Memory B cell (primary cell): Measurements from ENCODE around the gene KLB.

ENCODE experiments used
- ATAC-seq: fragments of 150-1000 bp; cut with Tn5 transposase; 2 replicates; pipeline ENCODE4 v1.10.0; 2021; ENCODE audit warnings: low read depth, mild to moderate bottlenecking, moderate library complexity
- DNase-seq, 2 donors: peaks; one replicate each; pipeline ENCODE4 v3.0.0; 2022; ENCODE audit warnings: low spot score in 2 of 2
- H3K27ac Mint-ChIP-seq: one replicate; pipeline ENCODE4 v1.8.0; 2022; ENCODE audit warnings: mild to moderate bottlenecking, moderate library complexity, mixed read lengths
- H3K27me3 Mint-ChIP-seq: one replicate; pipeline ENCODE4 v1.8.0; 2022; ENCODE audit warnings: mixed read lengths
- H3K36me3 Mint-ChIP-seq: one replicate; pipeline ENCODE4 v1.8.0; 2022; ENCODE audit warnings: mild to moderate bottlenecking, mixed read lengths
- H3K4me1 Mint-ChIP-seq: one replicate; pipeline ENCODE4 v1.8.0; 2022; ENCODE audit warnings: mixed read lengths
- H3K4me3 Mint-ChIP-seq: one replicate; pipeline ENCODE4 v1.8.0; 2022; ENCODE audit warnings: mild to moderate bottlenecking, moderate library complexity, mixed read lengths
- H3K9me3 Mint-ChIP-seq: one replicate; pipeline ENCODE4 v1.8.0; 2022; ENCODE audit warnings: mixed read lengths

KLB gene

DNA sequence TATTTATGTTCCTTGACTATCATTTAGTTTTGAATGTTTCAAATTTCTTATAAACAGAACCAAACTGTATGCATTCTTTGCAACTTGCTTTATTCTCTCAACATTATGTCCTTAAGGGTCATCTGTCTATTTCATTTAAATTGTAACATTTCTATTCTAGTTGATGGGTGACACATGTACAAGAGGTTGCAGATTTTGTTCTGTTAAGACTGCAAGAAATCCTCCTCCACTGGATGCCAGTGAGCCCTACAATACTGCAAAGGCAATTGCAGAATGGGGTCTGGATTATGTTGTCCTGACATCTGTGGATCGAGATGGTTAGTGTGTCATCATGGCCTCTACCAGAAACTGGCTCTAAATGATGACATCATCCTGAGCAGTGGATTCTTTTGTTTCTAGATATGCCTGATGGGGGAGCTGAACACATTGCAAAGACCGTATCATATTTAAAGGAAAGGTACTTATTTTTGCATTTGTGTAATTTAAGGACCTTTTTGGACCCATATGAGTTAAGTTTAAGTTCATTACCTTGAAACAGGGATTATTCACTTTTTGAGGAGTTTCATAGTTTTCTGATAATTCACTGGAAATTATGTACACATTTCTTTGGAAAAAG is 58.3 kb downstream of the KLB start:
- Mint-ChIP-seq H3K27me3 (no peaks in the 10 kb centered on the region), H3K4me3 (no peak overlapping the region), H3K4me1 (peaks cover 5% of the 10 kb centered on the region), H3K27ac (no peak overlapping the region), H3K36me3 (peaks cover 2% of the 10 kb centered on the region), H3K9me3 (no peaks in the 10 kb centered on the region)
- ATAC-seq (no peak), DNase-seq (no peak)

DNA sequence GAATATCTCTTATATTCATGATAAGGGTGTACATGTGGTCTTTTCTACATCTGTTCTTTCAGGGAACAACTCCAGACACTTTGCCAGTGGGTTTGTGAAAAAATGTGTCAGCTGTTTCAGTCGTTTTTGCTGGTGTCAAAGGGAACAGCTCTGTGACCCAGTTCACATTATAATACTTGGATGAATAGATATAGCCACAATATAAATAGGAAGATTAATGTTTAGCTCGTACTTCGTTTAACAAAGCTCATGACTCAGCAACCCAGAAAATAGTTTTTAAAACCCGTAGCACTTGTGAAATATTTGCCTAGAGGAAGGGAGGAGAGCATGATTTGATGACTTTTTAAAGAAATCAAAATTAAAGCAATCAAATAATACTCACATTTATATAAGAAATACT is 60.0 kb downstream of the KLB start:
- Mint-ChIP-seq H3K9me3 (no peaks in the 10 kb centered on the region), H3K4me1 (peaks cover 5% of the 10 kb centered on the region), H3K4me3 (no peak overlapping the region), H3K36me3 (peaks cover 2% of the 10 kb centered on the region), H3K27me3 (no peaks in the 10 kb centered on the region), H3K27ac (no peak overlapping the region)
- no peak for DNase-seq
- no peak for ATAC-seq

DNA sequence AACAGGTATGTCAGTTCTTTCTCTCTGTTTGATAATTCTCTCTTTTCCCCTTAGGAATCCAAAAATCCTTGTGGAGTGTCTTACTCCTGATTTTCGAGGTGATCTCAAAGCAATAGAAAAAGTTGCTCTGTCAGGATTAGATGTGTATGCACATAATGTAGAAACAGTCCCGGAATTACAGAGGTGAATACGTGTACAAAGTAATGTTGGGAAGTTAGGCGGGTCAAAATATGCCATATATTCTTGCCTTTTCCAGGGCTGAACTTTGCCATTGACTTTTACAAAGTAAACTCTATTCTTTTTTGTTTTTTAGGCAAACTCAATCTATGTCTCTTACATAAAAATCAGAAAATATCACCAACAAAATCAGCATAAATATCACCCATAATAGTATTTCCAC is 60.7 kb downstream of the KLB start:
- Mint-ChIP-seq H3K27me3 (no peaks in the 10 kb centered on the region), H3K4me1 (peaks cover 5% of the 10 kb centered on the region), H3K36me3 (peaks cover 4% of the 10 kb centered on the region), H3K27ac (no peak overlapping the region), H3K4me3 (no peak overlapping the region), H3K9me3 (no peaks in the 10 kb centered on the region)
- ATAC-seq (no peak), DNase-seq (no peak)

DNA sequence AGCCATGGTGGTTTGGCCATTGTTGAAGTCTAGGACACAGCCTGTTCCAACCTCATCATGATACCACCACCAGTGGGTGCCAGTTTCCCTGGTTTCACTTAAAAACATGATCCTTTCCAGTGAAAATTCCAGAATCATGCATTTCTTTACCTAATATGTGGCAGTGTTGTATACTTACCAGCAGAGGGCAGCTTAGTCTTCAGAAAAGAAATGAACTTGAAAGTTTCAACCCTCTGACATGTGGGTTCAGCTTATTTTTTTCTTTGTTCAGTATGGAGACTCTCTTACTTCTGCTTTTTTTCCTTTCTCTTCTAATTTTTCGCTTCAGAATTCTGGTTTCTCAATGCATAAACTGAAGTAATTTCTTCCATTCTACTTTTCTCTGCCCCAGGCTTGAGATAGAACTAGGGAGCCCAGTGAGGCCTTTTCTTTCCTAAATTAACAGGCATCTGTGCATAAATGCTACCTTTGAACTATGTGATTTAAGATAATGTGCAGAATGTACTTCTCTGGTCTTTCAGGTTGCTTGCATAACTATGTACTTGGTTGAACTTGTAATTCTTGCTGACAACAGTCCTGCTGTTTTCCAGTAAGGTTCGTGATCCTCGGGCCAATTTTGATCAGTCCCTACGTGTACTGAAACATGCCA is 62.8 kb downstream of the KLB start:
- DNase-seq (peak in 1 of 2 donors; percentile 55), ATAC-seq (peak; percentile 96)
- Mint-ChIP-seq H3K4me3 (peak overlapping the region; percentile 30), H3K27ac (peak overlapping the region; percentile 87), H3K36me3 (peaks cover 2% of the 10 kb centered on the region), H3K27me3 (no peaks in the 10 kb centered on the region), H3K4me1 (peaks cover 5% of the 10 kb centered on the region), H3K9me3 (no peaks in the 10 kb centered on the region)

DNA sequence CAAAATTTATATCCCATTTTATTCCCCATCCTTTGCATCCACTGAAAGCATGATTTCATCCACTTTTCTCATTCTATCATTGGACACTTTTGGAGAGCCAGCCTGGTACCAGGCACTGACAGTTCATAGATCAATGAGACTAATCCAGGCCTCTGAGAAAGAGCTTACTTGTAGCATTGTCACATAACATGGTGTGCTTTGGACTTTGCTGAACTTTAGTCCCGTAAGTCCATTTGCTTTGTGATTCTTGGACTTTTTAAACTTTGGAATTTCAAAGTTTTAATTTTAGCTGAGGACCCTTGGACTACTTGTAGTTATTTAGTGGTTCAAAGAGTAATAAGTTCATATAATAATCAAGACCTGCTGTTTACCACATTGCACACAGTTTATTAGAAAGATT is 63.7 kb downstream of the KLB start:
- Mint-ChIP-seq H3K36me3 (peaks cover 2% of the 10 kb centered on the region), H3K27me3 (no peaks in the 10 kb centered on the region), H3K9me3 (no peaks in the 10 kb centered on the region), H3K4me3 (no peak overlapping the region), H3K27ac (no peak overlapping the region), H3K4me1 (peaks cover 5% of the 10 kb centered on the region)
- DNase-seq, result no peak
- no peak for ATAC-seq

DNA sequence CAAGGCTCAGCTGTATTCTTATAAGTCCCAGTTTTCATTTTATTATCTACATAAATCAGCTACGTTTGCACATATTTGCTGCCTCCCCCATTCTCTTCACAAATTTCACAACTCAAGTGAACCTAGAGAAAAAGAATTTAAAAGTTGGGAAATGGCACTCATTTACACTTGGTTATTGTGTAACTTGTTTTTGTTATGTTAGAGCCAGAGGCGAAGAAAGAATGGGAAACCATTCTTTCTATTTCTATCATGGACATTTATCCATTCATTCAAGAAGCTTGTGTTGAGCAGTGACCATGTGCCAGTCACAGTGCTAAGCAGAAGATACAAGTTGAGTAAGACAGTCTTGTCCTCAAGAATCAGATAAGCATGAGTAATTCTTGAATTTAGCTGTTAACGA is 65.7 kb downstream of the KLB start:
- no peak overlapping the region for H3K27ac Mint-ChIP-seq
- no peaks in the 10 kb centered on the region for H3K9me3 Mint-ChIP-seq
- H3K36me3 Mint-ChIP-seq, result peaks cover 4% of the 10 kb centered on the region
- DNase-seq (no peak), ATAC-seq (no peak)
- peaks cover 5% of the 10 kb centered on the region for H3K4me1 Mint-ChIP-seq
- no peaks in the 10 kb centered on the region for H3K27me3 Mint-ChIP-seq
- no peak overlapping the region for H3K4me3 Mint-ChIP-seq

DNA sequence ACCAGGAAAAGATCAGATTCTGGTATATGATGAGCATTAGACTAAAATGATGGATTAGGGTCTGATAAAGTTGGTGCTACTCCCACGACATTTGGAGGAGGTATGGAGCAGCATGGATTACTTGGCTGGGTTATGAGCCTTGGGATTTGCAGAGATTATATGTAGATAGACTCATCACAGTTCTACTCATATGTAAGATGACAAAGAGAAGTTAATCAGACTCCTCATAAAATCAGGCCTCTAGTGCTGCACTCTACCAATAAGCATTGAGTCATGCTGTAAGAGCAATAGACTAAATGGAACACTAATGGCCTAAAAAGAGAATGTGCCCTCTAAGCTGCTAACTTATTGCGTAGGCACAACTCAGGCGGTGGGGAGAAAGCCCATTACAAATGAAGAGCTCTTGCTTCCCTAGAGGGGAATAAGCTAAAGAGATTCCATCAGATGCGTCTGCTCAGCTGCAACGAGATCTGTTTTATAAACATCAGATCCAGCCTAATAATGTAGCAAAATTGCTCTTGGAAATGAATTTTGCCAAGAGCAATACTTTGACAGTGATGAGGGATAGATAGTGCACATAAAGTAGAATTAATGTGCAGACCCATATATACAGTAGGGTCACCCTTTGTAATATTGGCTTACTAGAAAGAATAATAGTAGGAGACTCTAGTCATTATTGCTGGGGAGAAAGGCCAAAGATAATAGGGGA is 69.6 kb downstream of the KLB start:
- peak overlapping the region; percentile 24 for H3K27ac Mint-ChIP-seq
- H3K9me3 Mint-ChIP-seq, result no peaks in the 10 kb centered on the region
- no peak for DNase-seq
- no peak overlapping the region for H3K4me3 Mint-ChIP-seq
- H3K36me3 Mint-ChIP-seq, result peaks cover 4% of the 10 kb centered on the region
- no peaks in the 10 kb centered on the region for H3K4me1 Mint-ChIP-seq
- H3K27me3 Mint-ChIP-seq, result no peaks in the 10 kb centered on the region
- ATAC-seq, result no peak

DNA sequence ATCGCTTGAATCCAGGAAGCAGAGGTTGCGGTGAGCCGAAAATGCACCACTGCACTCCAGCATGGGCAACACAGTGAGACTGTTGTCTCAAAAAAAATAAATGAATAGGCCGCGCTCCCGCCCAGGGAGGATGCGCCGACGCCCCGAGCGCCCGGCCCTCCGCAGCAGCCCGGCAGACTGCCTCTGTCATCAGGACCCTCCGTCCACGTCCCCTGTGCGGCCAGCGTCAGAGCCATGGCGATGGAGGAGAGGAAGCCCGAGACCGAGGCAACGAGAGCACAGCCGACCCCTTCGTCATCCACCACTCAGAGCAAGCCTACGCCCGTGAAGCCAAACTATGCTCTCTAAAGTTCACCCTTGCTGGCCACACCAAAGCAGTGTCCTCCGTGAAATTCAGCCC is 73.5 kb downstream of the KLB start:
- Mint-ChIP-seq H3K36me3 (peaks cover 2% of the 10 kb centered on the region), H3K27me3 (no peaks in the 10 kb centered on the region), H3K27ac (no peak overlapping the region), H3K4me1 (no peaks in the 10 kb centered on the region), H3K4me3 (no peak overlapping the region), H3K9me3 (peaks cover 1% of the 10 kb centered on the region)
- ATAC-seq, result no peak
- no peak for DNase-seq

DNA sequence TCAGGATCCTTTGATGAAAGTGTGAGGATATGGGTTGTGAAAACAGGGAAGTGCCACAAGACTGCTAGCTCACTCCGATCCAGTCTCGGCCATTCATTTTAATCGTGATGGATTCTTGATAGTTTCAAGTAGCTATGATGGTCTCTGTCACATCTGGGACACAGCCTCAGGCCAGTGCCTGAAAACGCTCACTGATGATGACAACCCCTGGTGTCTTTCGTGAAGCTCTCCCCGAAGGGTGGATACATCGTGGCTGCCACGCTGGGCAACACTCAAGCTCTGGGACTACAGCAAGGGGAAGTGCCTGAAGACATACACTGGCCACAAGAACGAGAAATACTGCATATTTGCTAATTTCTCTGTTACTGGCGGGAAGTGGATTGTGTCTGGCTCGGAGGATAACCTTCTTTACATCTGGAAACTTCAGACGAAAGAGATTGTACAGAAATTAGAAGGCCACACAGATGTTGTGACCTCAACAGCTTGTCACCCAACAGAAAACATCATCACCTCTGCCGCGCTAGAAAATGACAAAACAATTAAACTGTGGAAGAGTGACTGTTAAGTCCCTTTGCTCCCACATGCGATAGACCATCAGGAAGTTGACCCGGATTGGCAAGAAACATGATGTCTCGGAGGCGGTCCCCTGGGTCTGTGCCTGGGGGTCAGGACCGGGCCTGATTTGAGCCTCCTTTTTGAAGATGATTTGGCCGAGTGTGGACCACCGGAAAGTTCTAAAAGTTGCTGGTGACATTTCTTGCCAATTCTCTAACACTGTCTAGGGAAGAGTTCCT is 74.4 kb downstream of the KLB start:
- DNase-seq (no peak), ATAC-seq (no peak)
- Mint-ChIP-seq H3K27me3 (no peaks in the 10 kb centered on the region), H3K36me3 (peaks cover 2% of the 10 kb centered on the region), H3K27ac (no peak overlapping the region), H3K4me3 (no peak overlapping the region), H3K4me1 (no peaks in the 10 kb centered on the region), H3K9me3 (peaks cover 1% of the 10 kb centered on the region)

DNA sequence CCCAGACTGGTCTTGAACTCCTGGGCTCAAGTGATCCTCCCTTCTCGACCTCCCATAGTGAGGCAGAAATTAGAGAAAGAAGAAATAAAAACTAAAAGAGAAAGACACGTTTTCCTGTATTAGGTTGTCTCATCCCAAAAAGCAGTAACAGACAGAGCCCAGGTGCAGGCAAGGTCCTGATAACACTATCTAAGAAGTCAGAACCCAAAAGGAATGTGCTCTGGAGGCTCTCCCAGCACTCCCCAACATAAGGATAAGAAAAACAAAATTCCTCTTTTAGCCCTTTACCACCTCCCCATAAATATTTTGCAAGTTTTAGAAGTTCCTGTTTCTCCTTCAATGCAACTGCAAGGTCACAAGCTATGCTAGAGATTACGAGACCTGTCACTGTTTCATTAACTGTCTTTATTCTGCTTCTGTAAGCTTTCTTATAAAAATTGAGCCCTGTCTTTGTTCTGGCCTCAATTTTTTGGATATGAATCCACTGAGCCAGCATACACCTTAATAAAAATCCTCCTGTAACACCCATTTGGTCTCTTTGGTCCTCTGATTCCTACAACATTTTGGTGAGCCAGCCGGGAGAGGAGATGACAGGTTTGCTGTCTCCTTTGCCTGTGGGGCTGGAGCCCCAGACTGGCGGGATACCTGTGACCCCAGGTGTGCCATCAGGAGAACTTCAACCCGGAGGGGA is 78.0 kb downstream of the KLB start:
- H3K4me1 Mint-ChIP-seq, result no peaks in the 10 kb centered on the region

DNA sequence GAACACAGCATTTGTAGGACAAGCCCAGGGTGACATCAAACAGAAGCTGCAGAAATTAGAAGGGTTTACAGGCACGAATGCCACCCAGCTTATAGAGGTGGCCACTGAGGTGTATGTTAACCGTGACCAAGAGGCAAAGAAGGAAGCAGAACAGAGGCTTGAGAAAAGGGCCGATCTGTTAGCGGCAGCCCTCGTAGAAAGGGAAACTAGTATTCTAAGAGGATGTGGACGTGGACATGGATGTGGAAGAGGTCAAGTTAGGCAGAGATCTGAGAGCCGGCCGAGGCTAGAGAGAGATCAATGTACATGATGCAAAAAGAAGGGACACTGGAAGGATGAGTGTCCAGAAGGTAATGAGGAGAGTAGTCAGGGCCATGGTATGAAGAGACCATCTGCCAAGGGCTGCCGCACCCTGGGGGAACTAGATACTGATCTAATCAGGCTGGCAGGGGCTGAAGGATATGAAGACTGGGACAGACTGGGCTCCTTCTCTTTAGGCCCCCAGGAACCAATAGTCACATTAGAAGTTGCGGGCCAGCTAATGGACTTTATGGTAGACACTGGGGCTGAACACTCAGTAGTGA is 79.6 kb downstream of the KLB start:
- DNase-seq, result no peak
- no peaks in the 10 kb centered on the region for H3K36me3 Mint-ChIP-seq
- no peak overlapping the region for H3K27ac Mint-ChIP-seq
- no peaks in the 10 kb centered on the region for H3K4me1 Mint-ChIP-seq
- H3K4me3 Mint-ChIP-seq, result no peak overlapping the region
- H3K27me3 Mint-ChIP-seq, result no peaks in the 10 kb centered on the region
- ATAC-seq, result no peak
- H3K9me3 Mint-ChIP-seq, result peaks cover 1% of the 10 kb centered on the region

More for the DNA sequence above, 78.0 kb downstream of the KLB start:
- Mint-ChIP-seq H3K36me3 (no peaks in the 10 kb centered on the region), H3K4me3 (no peak overlapping the region), H3K27me3 (no peaks in the 10 kb centered on the region), H3K27ac (no peak overlapping the region), H3K9me3 (peaks cover 1% of the 10 kb centered on the region)
- DNase-seq (no peak), ATAC-seq (no peak)

DNA sequence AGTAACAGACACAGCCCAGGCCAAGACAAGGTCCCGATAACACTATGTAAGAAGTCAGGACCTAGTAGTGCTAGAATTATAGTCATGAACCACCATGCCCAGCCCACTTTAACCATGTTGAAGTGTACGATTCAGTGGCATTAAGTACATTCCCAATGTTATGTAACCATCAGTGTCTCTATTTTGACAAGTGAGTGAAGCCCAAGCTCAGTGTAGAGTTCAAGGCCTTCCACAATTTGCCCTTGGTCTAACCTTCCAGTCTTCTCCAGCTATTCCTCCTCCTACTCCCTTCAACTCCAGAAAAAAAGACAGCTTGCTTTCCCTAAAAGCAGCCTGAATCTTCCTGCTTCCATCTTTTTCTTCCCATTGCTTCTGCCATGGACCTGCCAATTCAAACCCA is 83.6 kb downstream of the KLB start:
- DNase-seq (no peak), ATAC-seq (no peak)
- Mint-ChIP-seq H3K27ac (no peak overlapping the region), H3K4me3 (no peak overlapping the region), H3K36me3 (no peaks in the 10 kb centered on the region), H3K4me1 (no peaks in the 10 kb centered on the region), H3K27me3 (no peaks in the 10 kb centered on the region), H3K9me3 (no peaks in the 10 kb centered on the region)

DNA sequence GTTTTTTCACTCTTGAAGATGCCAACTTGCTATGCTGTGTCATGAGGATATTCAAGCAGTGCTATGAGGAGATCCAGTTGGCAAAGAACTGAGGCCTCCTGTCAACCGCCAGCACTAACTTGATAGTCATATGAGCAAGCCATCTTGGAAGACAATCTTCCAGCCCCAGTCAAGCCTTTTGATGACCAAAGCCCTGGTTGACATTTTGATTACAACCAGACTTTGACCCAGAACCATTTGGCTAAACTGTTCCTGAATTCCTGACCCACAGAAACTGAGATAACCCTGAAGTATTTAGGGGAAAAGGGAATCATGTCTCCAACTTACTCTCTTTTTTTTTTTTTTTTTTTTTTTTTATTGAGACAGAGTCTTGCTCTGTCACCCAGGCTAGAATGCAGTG is 87.6 kb downstream of the KLB start:
- no peaks in the 10 kb centered on the region for H3K4me1 Mint-ChIP-seq

More for the DNA sequence above, 87.6 kb downstream of the KLB start:
- Mint-ChIP-seq H3K27me3 (no peaks in the 10 kb centered on the region), H3K9me3 (no peaks in the 10 kb centered on the region), H3K27ac (no peak overlapping the region), H3K36me3 (peaks cover 4% of the 10 kb centered on the region), H3K4me3 (no peak overlapping the region)
- DNase-seq (no peak), ATAC-seq (no peak)
